Pancreas (tissue), 10 donors: ENCODE measurements around the gene SLCO2A1. TPM values are rescaled to one million over a fixed set of nuclear protein-coding genes. Genes with fewer than 3 reads are reported as not detected.

Experiments
- ATAC-seq, 4 donors: fragments of 200-7000 bp; cut with Tn5 transposase; one replicate each; pipeline versions ENCODE4 v1.8.0 to v1.9.1; 2020; ENCODE audit warnings: mild to moderate bottlenecking in 4 of 4, moderate library complexity in 4 of 4
- DNase-seq, 6 donors: peaks; one replicate each; pipeline ENCODE4 v3.0.0-alpha.2; 2020
- FAIRE-seq: peaks from 2 replicates; lab custom pipeline; 2012; peaks lifted over from hg19 to GRCh38; lab: Jason Lieb, UNC
- H3K27ac ChIP-seq, 4 donors: fragments of 200-600 bp; sonication (generic); 1 replicate in 3 of 4; 2 replicates in 1 of 4; pipeline versions ENCODE4 v1.5.0 to v1.8.0; 2020
- H3K27me3 ChIP-seq, 4 donors: fragments of 200-600 bp; one replicate each; pipeline ENCODE4 v1.8.0; 2021
- H3K36me3 ChIP-seq, 3 donors: fragments of 200-600 bp; sonication (generic) in 1 of 3; one replicate each; pipeline versions ENCODE4 v1.5.0 to v1.8.0; 2020 to 2021
- H3K4me1 ChIP-seq, 3 donors: fragments of 200-600 bp; one replicate each; pipeline ENCODE4 v1.8.0; 2021
- H3K4me3 ChIP-seq, 4 donors: fragments of 200-600 bp; sonication (generic) in 2 of 4; one replicate each; pipeline versions ENCODE4 v1.5.0 to v1.8.0; 2020 to 2021
- H3K9me3 ChIP-seq, 4 donors: fragments of 200-600 bp; one replicate each; pipeline ENCODE4 v1.8.0; 2021
- WGBS, 2 donors: extraction: QIAGEN DNeasy Blood & Tissue Kit; methylation state at CpG; one replicate each; pipeline ENCODE4 v1.1.7; 2013; 5-methylcytosine and 5-hydroxymethylcytosine counted together
- intact Hi-C, 3 donors: fragments of 100-400 bp; cut with DNase I; formaldehyde crosslinking; loops; one replicate each; pipeline versions ENCODE4 v1.11.1 to v1.14.2; 2022
- polyA plus RNA-seq, 2 donors: library from polyadenylated mRNA; stranded (reverse); fragments of 200-250 nt; gene quantifications; one replicate each; pipeline ENCODE4 v1.2.3, GENCODE V29; 2013
- total RNA-seq, 6 donors: library from RNA; stranded (reverse); fragmentation: NEBNext Ultra II Directional in 4 of 6; extraction: Animal tissue kit (Norgen Biotek cat#: 25700) in 4 of 6; gene quantifications; one replicate each; pipeline versions ENCODE4 v1.2.1 to v1.2.4, GENCODE V29; 2021 to 2023
- TF ChIP-seq, protein P1 (sequence below), 4 donors: fragments of 200-600 bp; sonication (generic) in 3 of 4; IDR thresholded peaks; one replicate each; pipeline versions ENCODE4 v1.5.0 to v1.8.0; 2021; ENCODE audit warnings: antibody characterized with exemption in 4 of 4
- donor health status: healthy with polysubstance abuse.
- donor health status: DM: no; HTN: no; CAD: no; lungs with moderate emphysema.
- donor health status: DM: no; HTN: no; CAD: no.
- donor health status: control.
- donor health status: control.
- donor health status: Bipolar disorder and iron deficiency.
- donor health status: DM: yes; HTN: yes; CAD: no.
- donor health status: DM: no; HTN: no; CAD: no.
- donor health status: DM: no; HTN: no; CAD: no.
- donor health status: DM: yes; HTN: yes; CAD: no.

SLCO2A1 gene
- total and polyA plus RNA-seq, 8 donors, result 4.6 to 17.5 (median 10.4) TPM

DNA sequence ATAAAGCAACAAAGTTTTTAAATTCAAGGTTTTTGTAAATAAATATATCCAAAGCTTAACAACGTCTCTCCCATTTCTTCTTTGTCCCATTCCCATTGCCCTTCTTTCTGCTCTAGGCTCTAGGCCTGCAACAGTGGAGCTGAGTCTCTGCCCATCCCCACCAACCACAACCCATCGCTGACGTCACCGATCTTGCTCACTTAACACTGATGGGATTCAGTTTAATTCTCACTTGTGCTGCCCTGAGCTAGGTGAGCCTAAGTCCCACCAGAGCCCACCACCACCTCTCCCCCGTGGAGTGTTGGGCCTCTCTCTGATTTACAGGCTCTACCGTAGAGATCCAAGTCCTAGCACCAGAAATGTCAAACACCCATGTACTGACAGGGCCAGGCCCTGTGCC is 72.7 kb downstream of the SLCO2A1 start:
- TF ChIP-seq, protein P1, sequence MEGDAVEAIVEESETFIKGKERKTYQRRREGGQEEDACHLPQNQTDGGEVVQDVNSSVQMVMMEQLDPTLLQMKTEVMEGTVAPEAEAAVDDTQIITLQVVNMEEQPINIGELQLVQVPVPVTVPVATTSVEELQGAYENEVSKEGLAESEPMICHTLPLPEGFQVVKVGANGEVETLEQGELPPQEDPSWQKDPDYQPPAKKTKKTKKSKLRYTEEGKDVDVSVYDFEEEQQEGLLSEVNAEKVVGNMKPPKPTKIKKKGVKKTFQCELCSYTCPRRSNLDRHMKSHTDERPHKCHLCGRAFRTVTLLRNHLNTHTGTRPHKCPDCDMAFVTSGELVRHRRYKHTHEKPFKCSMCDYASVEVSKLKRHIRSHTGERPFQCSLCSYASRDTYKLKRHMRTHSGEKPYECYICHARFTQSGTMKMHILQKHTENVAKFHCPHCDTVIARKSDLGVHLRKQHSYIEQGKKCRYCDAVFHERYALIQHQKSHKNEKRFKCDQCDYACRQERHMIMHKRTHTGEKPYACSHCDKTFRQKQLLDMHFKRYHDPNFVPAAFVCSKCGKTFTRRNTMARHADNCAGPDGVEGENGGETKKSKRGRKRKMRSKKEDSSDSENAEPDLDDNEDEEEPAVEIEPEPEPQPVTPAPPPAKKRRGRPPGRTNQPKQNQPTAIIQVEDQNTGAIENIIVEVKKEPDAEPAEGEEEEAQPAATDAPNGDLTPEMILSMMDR (IDR thresholded peaks at IDR 0.05), result no peak
- Histone ChIP-seq H3K27me3 (no peaks in the 10 kb centered on the region), H3K9me3 (no peaks in the 10 kb centered on the region), H3K4me3 (no peak overlapping the region), H3K27ac (no peak overlapping the region), H3K36me3 (no peaks in the 10 kb centered on the region), H3K4me1 (no peaks in the 10 kb centered on the region)
- intact Hi-C loops, result no loop called here
- FAIRE-seq (no peak), ATAC-seq (no peak), DNase-seq (no peak)
- 77 to 90% methylated on average over 6 of the region's 6 CpGs for WGBS, 2 donors

DNA sequence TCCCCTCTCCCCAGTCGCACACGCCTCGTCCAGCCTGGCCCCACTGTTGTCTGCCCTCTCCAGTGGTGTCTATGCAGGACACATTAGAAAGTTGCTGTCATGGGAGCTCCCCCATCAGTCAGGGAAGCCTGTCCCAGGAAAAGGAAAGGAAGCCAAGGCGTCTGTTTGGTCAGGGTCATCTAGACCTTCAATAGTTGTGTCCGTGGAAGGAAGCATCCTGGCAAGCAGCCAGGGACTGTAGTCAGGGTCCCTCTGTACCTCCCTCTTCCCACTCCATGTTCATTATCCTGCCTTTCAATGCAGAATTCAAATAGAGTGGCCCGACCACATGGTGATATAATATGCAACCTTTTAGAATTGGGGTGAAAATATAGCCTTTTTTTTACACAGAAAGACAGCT is 73.4 kb downstream of the SLCO2A1 start:
- intact Hi-C loops, result no loop called here
- no peak overlapping the region for H3K27ac ChIP-seq
- H3K4me3 ChIP-seq, result no peak overlapping the region
- 65 to 72% methylated on average over 6 of the region's 6 CpGs for WGBS, 2 donors
- no peak for FAIRE-seq
- TF ChIP-seq, protein P1 (IDR thresholded peaks at IDR 0.05), result no peak
- H3K4me1 ChIP-seq, result no peaks in the 10 kb centered on the region
- no peak for DNase-seq
- H3K9me3 ChIP-seq, result no peaks in the 10 kb centered on the region
- no peak for ATAC-seq
- H3K36me3 ChIP-seq, result no peaks in the 10 kb centered on the region
- H3K27me3 ChIP-seq, result no peaks in the 10 kb centered on the region

DNA sequence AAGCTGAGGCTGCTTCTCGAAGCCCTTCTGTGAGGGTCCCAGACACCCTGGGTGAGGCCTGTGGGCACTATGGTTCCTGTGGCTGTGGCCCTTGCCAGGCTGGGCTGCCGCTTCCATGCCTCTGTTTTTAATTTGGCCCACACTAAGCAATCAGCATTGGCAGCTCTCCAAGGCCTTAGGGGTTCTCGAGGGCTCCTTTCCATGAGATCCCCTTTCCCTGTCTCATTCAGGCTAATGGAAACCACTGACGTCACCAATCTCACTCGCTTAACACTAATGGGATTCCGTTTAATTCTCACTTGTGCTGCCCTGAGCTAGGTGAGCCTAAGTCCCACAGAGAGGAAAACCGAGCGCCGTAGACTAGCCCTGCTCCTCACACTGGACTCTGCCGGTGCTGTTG is 73.8 kb downstream of the SLCO2A1 start:
- Histone ChIP-seq H3K27ac (no peak overlapping the region), H3K36me3 (no peaks in the 10 kb centered on the region), H3K9me3 (no peaks in the 10 kb centered on the region), H3K4me1 (no peaks in the 10 kb centered on the region), H3K4me3 (no peak overlapping the region), H3K27me3 (no peaks in the 10 kb centered on the region)
- TF ChIP-seq, protein P1 (IDR thresholded peaks at IDR 0.05), result no peak
- ATAC-seq, result no peak
- no peak for FAIRE-seq
- no peak for DNase-seq
- WGBS, 2 donors, result 75 to 80% methylated on average over 10 of the region's 10 CpGs
- intact Hi-C loops, result no loop called here

DNA sequence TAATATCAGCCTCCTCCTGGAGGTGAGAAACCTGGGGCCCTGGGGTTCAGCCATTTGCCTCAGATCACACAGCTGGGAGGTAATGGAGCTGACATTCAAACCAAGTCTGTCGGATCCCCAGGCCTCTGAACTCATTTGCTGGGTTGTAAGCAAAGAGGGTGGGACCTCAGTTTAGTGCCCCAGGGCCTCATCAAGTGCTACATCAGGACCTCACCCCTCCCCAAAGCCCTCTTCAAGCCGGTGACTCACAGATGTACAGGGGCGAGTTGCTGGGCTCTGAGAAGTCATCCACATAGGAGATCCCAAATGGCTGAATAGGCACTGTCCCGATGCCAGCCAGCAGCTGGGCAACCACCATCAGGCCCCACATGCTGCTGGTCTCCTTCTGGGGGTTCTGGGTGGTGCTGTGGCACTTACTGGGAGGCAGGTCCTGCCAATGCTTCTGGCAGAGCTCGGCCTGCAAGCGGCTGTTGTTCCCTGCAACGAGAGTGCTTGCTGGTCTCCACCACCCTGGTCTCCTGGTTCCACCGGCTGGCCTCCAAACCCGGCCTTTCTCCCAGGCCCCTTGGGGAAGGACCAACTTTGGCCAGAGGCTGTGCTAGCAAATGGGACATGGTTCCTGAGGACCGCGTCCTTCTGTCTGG is 74.9 kb downstream of the SLCO2A1 start:
- ATAC-seq, result no peak
- H3K4me3 ChIP-seq, result no peak overlapping the region
- 93 to 96% methylated on average over 11 of the region's 11 CpGs for WGBS, 2 donors
- no peaks in the 10 kb centered on the region for H3K27me3 ChIP-seq
- intact Hi-C loops, result no loop called here
- H3K27ac ChIP-seq, result no peak overlapping the region
- no peak for FAIRE-seq
- TF ChIP-seq, protein P1 (IDR thresholded peaks at IDR 0.05), result no peak
- DNase-seq, result no peak
- no peaks in the 10 kb centered on the region for H3K4me1 ChIP-seq
- no peaks in the 10 kb centered on the region for H3K36me3 ChIP-seq
- H3K9me3 ChIP-seq, result no peaks in the 10 kb centered on the region

DNA sequence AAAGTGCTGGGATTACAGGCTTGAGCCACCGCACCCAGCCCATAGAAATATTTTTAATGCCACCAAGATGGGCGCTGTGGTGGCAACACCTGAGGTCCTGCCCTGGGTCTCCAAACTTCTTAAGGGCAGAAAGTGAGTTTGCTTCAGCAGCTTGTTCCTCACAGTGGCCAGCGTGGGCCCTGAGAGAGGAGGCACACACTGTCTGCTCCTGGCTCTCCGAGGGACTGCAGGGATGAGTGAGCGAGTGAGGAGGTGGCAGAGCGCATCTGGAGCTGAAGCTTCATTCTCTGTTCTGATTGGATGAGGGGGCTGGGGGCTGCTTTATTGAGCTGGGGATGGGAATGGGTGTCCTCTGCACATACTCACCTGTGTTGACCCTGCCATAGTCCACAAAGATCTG is 76.4 kb downstream of the SLCO2A1 start:
- no peaks in the 10 kb centered on the region for H3K4me1 ChIP-seq
- TF ChIP-seq, protein P1 (IDR thresholded peaks at IDR 0.05), result no peak
- H3K36me3 ChIP-seq, result no peaks in the 10 kb centered on the region
- DNase-seq (no peak), ATAC-seq (no peak), FAIRE-seq (no peak)
- no peaks in the 10 kb centered on the region for H3K9me3 ChIP-seq
- H3K27ac ChIP-seq, result no peak overlapping the region
- no peaks in the 10 kb centered on the region for H3K27me3 ChIP-seq
- 75 to 92% methylated on average over 6 of the region's 6 CpGs for WGBS, 2 donors
- H3K4me3 ChIP-seq, result no peak overlapping the region
- intact Hi-C loops, result no loop called here
